ENCODE results near the gene UBE2K.

- TF ChIP-seq BACH2 (CRISPR knock-in tag; IDR thresholded peaks at IDR 0.05; ENCODE audit: borderline replicate concordance) (no peak), PATZ1 (CRISPR knock-in tag; IDR thresholded peaks at IDR 0.05; ENCODE audit: borderline replicate concordance) (no peak), ARNTL (CRISPR knock-in tag; IDR thresholded peaks at IDR 0.05; ENCODE audit: borderline replicate concordance, low read depth) (no peak), CSDC2 (CRISPR knock-in tag; IDR thresholded peaks at IDR 0.05) (no peak), ZFP30 (CRISPR knock-in tag; IDR thresholded peaks at IDR 0.05) (no peak), CREB5 (CRISPR knock-in tag; IDR thresholded peaks at IDR 0.05; ENCODE audit: low read depth) (no peak), ZFP3 (CRISPR knock-in tag; IDR thresholded peaks at IDR 0.05) (no peak), RARB (CRISPR knock-in tag; IDR thresholded peaks at IDR 0.05) (no peak), ZNF70 (CRISPR knock-in tag; IDR thresholded peaks at IDR 0.05) (no peak), PPARA (CRISPR knock-in tag; IDR thresholded peaks at IDR 0.05; ENCODE audit: borderline replicate concordance) (no peak), OSR1 (CRISPR knock-in tag; IDR thresholded peaks at IDR 0.05) (no peak), ESRRG (CRISPR knock-in tag; IDR thresholded peaks at IDR 0.05) (no peak), GLIS3 (CRISPR knock-in tag; IDR thresholded peaks at IDR 0.05) (no peak)
Measured at GRCh38 chr4:39655211-39655610, 42.7 kb upstream of the UBE2K start.
